Endometrium (tissue), 2 donors: Measurements from ENCODE around the gene CCDC82.

Source experiments
- FAIRE-seq: peaks from 2 replicates; lab custom pipeline; 2012; peaks lifted over from hg19 to GRCh38; lab: Jason Lieb, UNC
- donor health status: control.
- donor health status: control.

Gene CCDC82

DNA sequence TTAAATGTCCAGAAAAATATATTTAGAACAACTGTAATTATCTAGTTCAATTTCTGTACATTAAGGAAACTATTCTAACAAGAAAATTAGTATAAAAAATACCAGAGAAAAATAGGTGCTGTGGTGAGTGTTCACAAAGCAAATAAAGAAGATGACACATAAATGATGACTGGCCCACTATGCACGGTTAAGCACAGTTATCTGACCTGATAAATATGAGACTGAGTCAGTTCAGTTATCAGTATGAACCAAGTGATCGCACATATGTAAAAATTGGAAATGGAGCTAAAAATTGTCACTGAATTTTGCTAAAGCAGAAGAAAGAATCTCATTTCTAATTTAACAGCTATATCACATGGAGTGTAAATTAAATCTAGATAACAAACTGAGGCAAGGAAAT, 27.9 kb downstream of the CCDC82 start:
- no peak for FAIRE-seq

DNA sequence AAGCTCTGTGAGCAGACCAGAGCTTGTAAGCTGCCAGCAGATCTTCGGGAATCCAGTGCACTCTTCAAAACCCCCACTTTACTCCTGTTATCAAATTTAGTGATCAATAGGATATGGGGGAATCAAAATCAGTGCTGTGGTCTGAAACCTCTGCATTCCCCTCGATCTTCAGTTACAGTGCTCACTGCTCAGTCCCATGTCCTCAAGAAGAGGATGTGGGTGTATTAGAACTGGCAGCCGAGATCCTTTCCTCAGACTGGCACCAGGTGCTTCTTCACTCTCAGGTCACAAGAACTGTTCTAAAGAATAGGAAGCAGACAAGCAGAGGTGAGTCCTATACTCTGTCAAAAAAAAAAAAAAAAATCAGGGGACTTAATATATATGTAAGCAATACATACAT, 31.4 kb downstream of the CCDC82 start:
- no peak for FAIRE-seq

DNA sequence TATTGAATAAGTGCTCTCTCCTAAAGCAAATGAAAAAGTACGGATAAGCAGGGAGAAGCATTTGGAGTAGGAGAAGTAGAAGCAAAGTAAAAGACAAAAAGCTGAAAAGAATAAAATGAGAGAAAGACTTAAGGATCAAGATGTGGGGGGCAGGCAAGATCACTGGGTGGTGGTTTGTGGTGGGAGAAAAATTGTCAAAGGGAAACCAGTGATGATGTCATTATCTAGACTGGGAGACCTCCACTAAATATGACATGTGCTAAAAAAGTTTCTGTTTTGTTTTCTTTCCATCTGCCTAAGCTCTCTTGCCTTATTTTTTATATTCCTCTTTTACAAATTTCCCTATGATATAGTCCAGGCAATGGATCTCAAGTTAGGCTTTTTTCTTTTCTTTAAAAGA, 31.9 kb downstream of the CCDC82 start:
- FAIRE-seq: no peak

DNA sequence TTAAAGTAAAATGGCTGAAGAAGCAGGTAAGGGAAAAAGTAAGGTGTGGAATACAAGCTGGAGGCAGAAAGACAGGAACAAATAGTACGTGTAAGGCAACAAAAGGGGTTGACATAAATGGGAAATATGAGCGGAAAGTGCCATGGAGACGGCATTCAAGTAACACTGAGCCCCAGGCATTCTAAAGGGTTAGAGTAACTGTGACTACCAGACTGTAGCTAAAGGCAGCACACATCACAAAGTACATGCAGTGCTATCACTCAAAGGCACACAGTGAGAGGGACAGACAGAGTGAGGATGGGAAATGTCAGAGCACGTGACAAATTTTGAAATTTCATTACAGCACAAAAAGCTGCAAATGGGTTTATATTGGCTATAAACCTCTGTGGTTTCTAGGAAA, 32.9 kb downstream of the CCDC82 start:
- FAIRE-seq: no peak

DNA sequence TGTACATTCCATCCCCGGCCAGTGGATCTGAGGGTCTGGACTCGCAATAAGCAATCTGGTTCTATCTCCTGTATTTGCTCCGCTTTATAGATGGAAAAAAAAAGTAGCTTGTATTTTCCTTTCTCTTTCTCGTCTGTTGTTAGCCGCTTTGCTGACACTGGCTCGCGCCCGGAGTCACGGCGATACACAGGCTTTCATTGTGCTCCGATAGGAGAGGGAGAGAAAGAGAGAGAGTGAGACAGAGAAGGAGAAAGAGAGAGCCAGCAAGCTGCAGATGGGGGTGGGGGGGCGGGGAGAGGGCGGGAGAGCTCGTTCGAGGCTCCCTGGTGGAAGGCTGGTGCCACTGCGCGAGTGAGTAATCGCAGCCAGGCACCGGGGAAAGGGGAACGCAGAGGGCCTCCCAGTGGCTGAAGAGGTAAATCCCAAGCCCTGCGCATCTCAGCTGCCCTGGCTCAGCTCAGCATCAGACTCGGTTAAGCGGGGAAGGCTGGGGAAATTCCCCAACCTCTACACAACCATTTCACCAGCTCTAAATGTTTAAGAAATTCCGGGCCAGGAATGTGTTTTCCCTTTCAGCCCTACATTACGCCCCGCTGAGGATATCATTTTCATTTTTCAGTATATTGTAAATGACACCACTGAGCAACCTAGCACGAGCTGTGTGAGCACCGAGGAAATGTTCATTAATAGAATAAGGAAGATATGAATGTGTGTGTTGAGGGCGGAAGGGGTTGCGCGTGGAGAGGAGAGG, 46.6 kb downstream of the CCDC82 start, which contains the start of gene MAML2:
TSS of gene MAML2 (minus strand) at position 235 of the 751 bp plus-strand sequence. CDS start 1,300 bp downstream, outside the sequence.
- FAIRE-seq: no peak

DNA sequence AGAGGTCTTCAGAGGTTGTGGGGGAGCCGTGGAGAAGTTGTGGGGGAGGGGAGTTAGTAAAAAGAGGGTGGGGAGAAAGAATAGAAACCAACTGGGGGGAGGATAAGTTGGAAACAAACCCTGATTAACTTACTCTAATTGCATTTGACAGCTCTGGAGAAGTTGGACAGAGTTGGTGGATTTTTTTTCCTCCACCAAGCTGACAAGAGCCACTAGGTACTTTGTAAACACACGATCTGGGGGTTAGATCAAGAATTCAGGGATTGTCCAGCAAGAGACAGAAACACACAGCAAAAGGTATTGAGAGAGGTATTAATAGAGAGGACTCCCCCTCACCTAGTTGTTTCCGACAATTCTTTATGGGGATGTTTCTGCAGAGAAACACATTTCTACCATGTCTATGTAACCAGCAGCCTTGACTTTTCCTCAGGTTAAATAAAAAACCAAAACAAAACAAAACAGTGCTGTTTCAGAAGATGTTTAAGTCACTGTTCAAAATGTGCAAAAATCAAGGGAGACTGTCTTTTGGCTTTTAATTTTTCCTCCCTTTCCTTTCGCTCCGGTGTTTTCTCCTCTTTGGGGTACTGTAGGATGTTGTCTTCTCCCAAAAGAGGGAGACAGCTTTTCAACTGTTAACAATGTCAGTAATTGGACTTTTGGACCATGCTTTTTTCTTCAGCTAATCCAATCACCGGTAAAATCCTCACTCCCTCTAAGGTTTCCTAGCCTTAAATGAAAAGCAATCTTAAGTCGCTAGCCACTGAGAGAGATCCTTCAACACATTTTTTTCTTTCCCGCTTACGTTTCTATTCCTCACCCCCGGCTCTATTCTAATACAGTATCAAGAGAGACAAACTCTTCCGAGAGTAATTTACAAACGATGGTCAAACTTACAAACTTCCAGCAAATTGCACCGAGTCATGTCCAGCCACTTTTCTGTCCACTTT, 47.4 kb downstream of the CCDC82 start:
- FAIRE-seq: no peak

DNA sequence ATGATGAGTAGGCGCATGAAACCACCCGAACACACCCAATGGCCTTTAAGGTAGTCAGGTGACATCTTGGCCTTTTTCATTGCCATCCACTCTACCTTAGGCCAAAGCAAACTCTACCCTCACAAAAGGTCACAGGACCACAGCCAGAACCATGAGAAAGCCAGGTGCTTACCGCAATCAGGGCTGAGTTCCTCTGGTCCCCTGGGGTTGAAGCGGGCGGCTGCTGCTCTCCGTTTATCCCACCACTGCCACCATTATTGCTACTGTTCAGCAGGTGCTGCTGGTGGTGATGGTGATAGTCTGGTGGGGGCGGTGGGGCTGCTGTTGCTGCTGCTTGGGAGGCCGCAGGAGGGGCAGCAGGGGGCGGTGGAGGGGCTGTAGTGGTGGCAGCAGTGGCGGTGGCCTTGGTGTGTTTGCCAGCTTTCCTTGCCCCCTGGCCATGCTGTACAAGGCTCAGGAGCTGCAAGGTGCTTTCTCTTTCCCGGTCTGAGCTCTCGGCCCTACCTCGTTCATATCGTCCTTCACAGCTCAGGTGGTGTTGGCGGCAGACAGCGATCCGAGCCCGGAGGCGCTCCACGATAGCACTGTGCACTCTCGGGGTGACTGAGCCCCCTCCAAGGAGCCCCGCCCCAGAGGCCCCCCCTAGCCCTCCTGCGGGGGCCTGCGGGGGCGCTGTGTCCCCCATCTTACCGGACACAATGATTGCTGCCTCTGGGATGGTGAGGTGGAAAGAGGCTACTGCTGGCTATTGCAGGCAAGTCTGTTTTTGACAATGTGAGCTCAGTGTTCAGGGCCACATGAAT, 48.3 kb downstream of the CCDC82 start:
- no peak for FAIRE-seq

DNA sequence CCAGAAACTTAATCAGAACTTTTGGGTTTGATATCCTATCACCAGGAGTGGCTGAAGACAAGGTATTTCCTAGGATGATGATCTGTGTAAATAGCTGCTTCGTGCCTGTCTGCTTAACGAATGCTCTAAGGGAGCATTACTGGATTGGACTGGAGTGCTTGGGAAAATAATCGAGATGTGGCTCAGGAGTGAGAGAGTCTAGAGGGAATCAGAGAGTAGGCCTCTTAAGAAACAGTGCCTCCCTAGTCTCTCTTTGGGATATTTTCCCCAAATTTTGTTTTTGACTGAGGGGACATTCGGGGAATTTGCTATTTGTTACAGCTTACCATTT, 49.2 kb downstream of the CCDC82 start:
- FAIRE-seq: no peak

DNA sequence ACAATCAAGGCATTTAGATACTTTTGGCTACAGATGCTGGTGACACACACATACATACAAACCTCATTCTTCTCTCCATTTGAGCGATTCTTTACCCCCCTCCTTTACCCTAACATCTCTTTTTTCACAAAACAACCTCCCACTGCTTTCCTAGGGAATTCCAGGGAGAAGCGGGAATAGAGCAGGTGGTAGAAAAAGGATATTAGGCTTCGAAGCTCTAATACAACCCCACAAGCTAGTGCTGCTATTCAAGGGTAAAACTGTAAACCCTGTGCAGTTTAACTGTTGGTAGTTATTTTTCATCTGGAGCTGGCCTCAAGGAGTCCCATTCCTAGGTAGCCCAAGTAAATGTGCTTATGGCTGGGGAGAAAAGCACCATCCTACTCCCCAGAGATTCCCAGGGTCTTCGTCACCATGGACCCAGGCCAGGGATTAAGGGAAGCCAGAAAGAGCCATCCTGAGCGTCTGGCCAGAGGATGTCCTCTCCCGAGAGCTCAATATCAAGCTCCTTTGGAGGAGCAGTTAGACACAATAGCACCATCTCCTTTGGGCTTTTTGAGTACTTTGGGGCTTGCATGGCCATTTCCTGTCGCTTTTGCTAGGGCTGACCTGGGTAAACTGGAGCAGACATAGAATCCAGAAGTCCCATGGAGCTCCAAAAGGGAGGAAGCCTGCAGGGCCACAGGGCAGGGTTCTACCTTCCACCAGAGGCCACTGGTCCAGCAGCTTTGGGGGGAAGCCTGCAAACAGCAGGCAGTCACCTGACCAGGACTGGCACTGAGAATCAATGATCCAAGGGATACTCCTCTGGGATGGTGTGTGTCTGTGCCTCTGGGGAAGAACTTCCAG, 49.8 kb downstream of the CCDC82 start:
- FAIRE-seq: no peak

DNA sequence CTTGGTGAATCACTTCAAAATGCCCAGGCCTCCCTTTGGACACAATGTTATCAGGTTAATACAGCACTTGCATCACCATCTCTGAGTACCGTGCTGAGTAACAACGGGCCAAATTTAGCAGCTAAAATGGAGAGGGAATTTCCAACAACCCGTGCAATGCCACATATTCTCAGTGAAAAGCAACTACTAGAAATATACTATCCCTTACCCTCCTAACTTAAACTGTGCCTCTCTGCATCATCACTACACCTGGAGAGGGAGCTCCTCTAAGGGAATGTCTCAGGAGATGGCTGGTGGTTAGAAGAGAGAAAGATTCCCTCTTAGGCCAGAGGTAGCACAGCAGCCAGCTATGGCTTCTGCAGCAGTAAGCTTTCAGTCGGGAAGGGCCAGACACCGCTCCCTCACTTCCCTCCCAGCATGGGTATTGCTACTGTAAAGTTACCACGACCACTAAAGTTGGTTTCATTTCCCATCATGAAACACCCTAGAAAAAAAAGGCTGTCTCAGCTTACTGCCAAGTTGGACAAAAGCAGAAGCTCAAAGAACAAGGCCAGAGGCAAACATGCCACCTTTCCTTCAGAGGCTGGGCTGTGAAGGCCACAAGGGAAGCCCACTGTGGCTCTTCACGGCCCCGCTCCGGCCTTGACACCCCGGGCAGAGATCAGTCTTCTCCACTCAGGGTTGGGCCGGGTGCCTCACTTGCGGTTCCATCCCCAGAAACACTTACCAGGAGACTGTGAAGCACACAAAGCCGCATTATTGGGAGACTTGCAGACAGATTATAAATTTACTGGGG, 50.6 kb downstream of the CCDC82 start:
- no peak for FAIRE-seq

DNA sequence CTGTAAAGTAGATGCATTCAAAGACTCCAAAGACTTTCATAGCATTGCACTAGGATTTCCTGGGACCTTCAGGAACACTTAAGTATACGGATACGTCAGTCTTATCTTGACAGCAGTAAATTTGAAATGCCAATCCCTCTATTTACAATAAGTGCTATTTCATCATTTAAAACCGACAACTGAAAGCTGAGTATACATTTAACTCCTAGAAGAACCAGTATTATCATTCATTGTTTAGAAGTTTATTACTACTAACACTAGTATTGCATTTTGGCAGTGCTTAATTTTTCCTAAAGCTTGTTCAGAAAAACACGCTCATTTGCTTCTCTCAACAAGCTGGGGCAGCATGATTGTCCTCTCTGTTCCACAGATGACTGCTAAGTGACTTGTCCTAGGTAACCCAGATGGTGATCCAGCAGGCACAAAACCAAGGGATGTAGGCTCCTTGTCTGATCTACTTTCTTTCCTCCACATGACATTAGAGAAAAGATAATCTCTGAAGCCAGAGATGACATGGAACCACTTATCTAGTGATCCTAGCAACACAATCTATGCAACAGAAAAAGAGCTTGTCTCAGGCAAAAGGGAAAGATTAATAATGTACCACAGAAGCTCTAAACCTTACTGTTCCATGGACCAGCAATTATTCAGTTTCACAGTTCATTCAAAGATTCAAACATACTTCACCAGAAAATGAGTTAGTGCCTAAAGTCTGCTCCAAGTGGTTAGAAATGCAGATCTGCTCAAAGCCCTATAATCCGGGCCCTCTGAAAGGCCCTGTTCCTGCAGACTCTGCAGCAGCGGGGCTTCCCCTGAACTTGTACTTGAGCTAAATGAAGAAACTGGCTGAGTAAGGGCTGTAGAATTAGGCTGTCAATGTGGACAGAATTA, 51.9 kb downstream of the CCDC82 start:
- no peak for FAIRE-seq

DNA sequence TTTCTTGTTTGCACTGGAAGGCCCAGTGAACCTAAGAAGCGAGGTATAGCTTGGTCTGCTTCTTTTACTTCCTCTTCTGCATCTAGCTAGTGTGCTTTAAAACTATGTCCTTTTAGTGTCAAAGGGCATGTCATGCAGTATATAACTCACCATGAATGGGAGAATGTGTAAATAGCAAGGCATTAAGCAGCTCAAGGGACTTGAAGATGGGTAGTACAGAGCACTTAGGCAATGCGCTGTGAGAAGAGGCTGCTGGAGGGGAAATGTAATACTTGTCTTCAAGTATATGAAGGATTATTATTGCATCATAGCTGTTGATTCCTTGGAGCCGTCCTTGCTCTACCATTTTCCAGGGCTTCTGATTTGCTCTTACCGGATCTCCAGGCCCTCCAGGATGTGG, 54.3 kb downstream of the CCDC82 start:
- no peak for FAIRE-seq

DNA sequence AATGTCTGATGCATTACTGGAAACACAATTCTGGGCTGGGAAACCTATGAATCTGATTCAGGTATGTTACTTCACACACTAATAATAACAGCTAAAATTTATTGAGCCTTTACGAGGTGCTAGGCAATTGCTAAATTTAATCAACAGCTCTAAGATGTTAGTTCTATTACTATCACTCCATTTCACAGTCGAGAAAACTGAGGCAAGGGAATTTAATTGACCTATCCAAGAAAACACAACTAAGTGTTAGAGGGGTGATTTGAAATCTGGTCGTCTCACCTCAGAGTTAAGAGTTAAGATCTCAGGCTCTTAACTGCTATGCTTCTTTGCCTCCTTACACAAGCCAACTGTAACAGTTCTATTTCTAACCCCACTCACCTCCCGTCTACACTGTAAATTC, 55.5 kb downstream of the CCDC82 start:
- no peak for FAIRE-seq

DNA sequence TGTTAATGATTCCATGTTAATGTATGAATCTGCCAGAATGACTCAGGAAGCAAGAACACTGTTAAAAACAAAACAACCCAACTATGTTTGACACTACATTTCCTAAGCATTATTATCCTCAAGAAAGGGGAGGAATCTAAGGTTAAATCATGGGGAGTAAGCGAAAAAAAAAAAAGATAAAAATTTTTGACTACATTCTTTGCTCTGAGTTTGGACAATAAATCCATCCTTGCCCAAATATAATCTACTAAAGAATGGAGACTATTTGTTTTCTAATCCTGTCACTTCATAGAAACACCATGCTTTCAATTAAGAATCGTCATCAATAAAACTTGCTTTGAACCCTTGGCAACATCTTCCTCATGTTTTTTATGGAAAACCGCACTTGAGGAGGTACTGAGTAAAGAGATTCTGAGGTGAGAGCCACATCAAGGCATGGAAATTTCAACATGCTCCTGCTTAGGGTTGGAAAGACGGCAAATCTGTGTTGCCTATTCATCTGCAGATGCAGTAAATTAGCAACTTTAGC, 56.5 kb downstream of the CCDC82 start:
- FAIRE-seq: peak; percentile 43

DNA sequence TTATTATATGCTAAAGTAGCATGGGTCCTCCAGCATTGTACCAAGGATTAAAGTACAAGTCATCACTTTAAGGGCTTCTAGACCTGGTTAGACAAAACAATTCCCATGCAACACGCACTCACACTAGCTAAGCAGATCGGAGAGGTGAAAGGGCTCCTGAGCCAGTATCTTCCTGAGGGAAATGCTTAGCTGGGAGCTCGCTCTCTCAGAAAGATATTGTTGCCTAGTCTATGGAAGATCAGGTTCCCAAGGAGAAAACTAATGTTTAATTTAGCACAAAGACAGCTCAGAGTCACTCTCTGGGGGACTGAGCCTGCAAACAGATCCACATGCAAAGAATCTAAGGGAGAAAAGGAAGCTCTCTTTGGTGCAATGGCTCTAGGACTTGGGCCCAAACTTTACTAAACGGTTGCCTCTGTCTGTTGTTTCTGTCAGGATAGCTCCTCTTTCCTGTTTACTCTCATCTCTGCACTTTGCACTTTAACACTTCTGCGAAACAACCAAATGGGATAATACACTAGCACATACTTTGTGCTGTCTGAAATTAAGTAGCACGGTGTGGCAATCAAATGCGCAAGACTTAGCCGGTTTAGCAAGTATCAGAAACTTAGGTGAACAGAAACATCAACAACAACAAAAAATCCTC, 57.5 kb downstream of the CCDC82 start:
- no peak for FAIRE-seq

DNA sequence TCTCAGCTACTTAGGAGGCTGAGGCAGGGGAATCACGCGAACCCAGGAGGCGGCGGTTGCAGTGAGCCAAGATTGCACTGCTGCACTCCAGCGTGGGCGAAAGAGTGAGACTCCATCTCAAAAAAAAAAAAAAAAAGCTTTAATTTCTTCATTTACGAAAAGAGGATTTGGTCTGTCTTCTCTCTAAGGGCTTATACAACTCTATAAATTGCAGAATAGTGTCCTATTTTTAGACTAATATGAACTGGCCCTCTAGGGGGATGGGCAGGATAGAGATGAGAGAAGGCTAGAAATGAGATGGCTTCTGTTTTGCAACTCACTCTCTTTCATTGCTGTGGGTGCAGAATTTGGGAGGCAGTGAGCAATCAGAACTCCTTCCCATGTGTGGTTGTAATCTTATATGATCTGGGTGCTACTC, 58.0 kb downstream of the CCDC82 start:
- no peak for FAIRE-seq

DNA sequence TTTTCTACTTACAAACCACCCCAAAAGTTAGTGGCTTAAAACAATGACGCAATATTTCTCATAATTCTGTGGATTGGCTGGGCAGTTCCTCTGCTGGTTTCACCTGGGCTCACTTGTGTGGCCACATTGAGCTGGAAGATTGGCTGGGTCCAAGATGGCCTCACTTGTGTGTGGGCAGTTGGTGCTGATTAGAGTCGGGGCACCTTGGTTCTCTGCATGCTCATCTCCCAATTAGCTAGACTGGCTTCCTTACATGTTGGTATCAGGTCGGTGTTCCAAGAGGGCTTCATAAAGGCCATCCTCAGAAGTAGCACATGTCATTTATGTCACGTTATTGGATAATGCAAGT, 59.2 kb downstream of the CCDC82 start:
- no peak for FAIRE-seq

DNA sequence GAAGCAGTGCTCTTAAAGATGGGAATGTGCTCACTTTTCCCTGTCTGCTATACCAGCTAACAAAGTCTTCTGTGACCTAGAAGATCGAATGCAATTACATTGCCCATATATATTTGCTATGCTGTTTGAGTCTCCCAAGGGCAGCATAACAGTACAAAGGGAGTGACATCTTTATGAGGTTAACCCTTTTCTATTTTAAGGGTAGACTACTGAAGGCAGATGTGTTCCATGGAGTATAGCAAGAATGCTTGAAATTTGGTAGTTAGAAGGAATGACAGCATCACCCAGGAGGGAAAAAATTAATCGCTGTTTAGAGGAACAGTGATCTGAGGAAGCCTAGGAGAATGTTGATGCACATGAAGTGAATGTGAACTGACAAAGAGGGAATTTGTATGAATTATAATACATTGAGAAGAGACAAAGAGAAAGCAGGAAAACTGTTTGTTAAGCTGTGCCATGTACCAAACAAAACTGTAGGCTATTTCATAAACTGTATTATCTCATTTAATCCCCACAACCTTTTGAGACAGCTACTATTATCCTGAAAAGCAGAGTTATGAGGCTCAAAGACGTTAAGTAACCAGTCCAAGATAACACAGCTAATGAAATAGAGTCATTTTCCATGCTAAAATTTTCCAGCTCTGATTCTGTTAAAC, 59.7 kb downstream of the CCDC82 start:
- FAIRE-seq: no peak
